GM10847 (cell line): ENCODE measurements around the gene STXBP5.

Experiments
- POLR2A ChIP-seq: IDR thresholded peaks from 2 replicates; pipeline ENCODE4 v1.6.1; 2011; ENCODE audit not compliant: insufficient read length; ENCODE audit errors: extremely low read depth

The STXBP5 gene

DNA sequence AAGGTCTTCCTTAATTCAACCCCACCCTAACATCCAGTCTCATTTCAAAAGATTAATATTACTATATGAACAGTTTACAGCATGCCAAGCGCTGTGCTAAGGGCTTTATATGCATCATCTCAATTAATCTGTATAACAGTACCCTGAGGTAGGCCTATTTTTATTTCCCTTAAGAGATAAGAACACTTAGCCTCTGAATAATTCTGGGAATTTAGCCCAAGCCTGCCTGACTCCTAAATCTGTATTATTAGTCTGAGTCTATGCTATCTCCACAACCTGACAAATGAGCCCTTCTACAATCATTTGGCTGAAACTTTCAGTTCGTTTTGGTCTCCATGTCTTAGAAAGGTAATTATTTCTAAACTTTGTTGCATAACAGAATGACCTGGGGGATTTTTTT lies 226.6 kb downstream of the STXBP5 start:
- TF ChIP-seq POLR2A: no peak

DNA sequence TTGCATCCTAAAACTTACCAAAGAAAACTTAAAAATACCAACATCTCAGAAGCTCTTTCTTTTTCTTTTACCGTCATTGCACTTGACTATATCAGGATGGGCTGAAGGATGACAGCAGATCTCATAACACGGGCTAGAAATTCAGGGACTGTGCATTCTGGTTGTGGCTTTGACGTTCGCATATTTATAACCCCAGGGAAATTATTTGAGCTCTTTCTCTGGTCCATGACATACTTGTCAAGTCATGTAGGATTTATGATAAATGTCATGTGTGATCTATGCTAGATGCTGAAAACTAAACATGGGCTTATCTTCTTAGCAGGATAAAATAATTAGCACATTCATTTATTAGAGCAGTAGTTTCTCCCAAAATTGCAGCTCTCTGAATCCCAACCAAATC lies 229.9 kb downstream of the STXBP5 start:
- TF ChIP-seq POLR2A: no peak

DNA sequence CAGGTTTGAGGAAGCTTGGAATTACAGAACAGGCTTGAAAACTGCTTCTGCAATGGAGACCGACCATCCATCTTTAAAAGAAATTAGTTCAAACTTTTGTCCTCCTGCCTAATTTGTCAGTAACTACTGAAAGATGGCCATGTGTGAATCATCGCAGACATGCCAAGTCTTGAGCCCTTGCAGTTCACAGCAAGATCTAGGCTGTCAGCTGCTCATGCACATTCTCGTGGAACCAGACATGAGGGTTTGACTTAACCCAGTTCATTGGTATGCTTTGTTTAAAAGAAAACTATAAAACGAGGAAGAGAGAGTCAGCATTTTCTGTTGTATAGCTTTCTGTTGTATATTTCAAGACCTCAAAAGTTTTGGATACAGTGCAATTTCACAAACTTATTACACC lies 230.3 kb downstream of the STXBP5 start:
- no peak for TF ChIP-seq POLR2A

DNA sequence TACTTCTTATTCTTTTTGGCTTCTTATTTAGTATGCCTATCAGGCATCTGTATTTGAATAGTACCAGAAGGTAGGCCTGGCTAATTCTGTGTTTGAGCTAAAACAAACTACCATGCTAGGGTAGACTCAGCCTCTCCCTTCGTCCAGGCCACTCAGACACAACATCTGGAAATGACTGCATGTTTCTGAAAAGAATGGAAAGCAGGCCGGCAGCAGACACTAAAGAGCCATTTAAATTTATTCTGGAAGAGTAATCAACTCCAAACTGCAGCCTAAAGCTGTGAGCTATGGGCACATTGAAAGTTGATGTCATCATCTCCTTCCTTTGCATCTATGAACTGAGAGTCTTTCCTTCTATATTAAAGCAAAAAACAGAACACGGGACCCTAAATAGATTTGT lies 233.4 kb downstream of the STXBP5 start:
- TF ChIP-seq POLR2A: no peak

DNA sequence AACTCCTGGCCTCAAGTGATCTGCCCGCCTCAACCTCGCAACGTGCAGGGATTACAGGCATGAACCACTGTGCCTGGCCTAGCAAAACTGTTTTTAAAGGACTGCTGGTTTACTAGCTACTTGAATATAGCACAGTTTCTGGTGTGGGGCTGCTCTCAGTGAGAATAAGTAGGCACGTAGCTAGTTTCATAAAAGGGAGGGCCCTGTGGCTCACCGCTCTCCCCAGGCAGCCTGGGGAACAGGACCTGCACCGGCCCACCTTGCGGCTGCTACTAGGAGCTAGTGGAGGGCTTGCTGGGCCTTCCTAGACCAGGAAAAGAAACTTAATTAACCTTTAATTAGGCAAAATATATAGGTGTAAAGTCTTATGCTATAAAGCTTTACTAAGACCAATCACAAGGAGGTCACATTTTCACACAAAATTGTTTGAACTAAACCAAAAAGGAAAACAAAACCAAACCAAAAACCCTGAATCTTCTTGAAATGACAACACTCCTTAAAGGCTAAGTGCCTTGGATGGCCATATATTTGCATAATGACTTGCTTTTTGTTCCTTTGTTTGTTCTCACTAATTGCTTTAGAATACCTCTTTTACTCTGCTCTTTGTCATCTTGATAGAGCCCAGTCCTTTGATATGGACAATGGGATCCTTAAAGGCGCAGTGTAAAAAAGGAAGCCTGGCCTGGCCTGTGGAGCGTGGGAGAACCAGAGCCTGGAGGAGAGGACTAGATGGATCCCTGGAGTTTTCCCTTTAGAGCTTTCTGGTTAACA lies 234.7 kb downstream of the STXBP5 start:
- TF ChIP-seq POLR2A: no peak
